ENCODE measurements around the gene DDX6.
A peak's percentile ranks its signal among the peaks of the same experiment; 100 is the strongest.
"Not testable (repeated sequence)": the region's sequence is repeated elsewhere in the genome, so short reads cannot be mapped to it uniquely, and the experiment has no call there.

The DDX6 gene

GRCh38 chr11:118827118-118827517, 36.2 kb upstream of the DDX6 start:
- no peak for ATAC-seq (ENCODE audit: low read depth)
- TF ChIP-seq, protein P1, sequence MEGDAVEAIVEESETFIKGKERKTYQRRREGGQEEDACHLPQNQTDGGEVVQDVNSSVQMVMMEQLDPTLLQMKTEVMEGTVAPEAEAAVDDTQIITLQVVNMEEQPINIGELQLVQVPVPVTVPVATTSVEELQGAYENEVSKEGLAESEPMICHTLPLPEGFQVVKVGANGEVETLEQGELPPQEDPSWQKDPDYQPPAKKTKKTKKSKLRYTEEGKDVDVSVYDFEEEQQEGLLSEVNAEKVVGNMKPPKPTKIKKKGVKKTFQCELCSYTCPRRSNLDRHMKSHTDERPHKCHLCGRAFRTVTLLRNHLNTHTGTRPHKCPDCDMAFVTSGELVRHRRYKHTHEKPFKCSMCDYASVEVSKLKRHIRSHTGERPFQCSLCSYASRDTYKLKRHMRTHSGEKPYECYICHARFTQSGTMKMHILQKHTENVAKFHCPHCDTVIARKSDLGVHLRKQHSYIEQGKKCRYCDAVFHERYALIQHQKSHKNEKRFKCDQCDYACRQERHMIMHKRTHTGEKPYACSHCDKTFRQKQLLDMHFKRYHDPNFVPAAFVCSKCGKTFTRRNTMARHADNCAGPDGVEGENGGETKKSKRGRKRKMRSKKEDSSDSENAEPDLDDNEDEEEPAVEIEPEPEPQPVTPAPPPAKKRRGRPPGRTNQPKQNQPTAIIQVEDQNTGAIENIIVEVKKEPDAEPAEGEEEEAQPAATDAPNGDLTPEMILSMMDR (IDR thresholded peaks at IDR 0.05; ENCODE audit: poor library complexity, severe bottlenecking): no peak
- H3K4me3 ChIP-seq (ENCODE audit: severe bottlenecking): no peak overlapping the region

DNA sequence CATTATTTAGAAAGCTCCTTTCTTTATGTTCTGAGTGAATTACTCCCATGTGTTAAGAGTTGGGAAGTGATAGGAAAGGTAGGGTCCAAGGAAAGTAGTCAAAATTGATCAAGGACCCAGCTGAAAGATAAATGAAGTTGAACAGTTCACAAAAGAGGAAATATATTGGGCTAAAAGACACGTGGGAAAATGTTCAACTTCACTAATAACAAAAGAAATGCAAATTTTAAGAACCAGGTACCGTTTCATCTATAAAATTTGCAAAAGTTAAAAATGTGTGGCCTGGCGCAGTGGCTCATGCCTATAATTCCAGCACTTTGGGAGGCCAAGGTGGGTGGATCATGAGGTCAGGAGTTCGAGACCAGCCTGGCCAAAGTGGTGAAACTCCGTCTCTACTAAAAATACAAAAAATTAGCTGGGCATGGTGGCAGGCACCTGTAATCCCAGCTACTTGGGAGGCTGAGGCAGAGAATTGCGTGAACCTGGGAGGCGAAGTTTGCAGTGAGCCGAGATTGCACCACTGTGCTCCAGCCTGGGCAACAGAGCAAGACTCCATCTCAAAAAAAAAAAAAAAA, 32.1 kb upstream of the DDX6 start:
- DNase-seq (ENCODE audit: low spot score); H3K9me3 ChIP-seq (ENCODE audit: severe bottlenecking); H3K27me3 ChIP-seq (ENCODE audit: insufficient read depth, poor library complexity, severe bottlenecking); H3K27ac ChIP-seq (ENCODE audit: poor library complexity, severe bottlenecking); ATAC-seq (ENCODE audit: low read depth); H3K36me3 ChIP-seq (ENCODE audit: low read depth); H3K4me3 ChIP-seq (ENCODE audit: severe bottlenecking): not testable (repeated sequence)
- H3K4me1 ChIP-seq (ENCODE audit: insufficient read depth, poor library complexity, severe bottlenecking): peaks cover 13% of the 10 kb centered on the region

More at GRCh38 chr11:118827118-118827517, 36.2 kb upstream of the DDX6 start:
- Histone ChIP-seq H3K27me3 (ENCODE audit: insufficient read depth, poor library complexity, severe bottlenecking) (no peaks in the 10 kb centered on the region), H3K27ac (ENCODE audit: poor library complexity, severe bottlenecking) (no peak overlapping the region), H3K36me3 (ENCODE audit: low read depth) (no peaks in the 10 kb centered on the region), H3K9me3 (ENCODE audit: severe bottlenecking) (no peaks in the 10 kb centered on the region), H3K4me1 (ENCODE audit: insufficient read depth, poor library complexity, severe bottlenecking) (no peaks in the 10 kb centered on the region)
- DNase-seq (ENCODE audit: low spot score): no peak

GRCh38 chr11:118820412-118821357, 29.7 kb upstream of the DDX6 start:
- no peaks in the 10 kb centered on the region for H3K9me3 ChIP-seq (ENCODE audit: severe bottlenecking)
- no peaks in the 10 kb centered on the region for H3K36me3 ChIP-seq (ENCODE audit: low read depth)
- H3K4me3 ChIP-seq (ENCODE audit: severe bottlenecking): no peak overlapping the region
- H3K4me1 ChIP-seq (ENCODE audit: insufficient read depth, poor library complexity, severe bottlenecking): peaks cover 13% of the 10 kb centered on the region
- TF ChIP-seq, protein P1 (IDR thresholded peaks at IDR 0.05; ENCODE audit: poor library complexity, severe bottlenecking): no peak
- DNase-seq (ENCODE audit: low spot score): peak; percentile 74
- H3K27me3 ChIP-seq (ENCODE audit: insufficient read depth, poor library complexity, severe bottlenecking): no peaks in the 10 kb centered on the region
- peak; percentile 79 for ATAC-seq (ENCODE audit: low read depth)
- H3K27ac ChIP-seq (ENCODE audit: poor library complexity, severe bottlenecking): peak overlapping the region; percentile 58

DNA sequence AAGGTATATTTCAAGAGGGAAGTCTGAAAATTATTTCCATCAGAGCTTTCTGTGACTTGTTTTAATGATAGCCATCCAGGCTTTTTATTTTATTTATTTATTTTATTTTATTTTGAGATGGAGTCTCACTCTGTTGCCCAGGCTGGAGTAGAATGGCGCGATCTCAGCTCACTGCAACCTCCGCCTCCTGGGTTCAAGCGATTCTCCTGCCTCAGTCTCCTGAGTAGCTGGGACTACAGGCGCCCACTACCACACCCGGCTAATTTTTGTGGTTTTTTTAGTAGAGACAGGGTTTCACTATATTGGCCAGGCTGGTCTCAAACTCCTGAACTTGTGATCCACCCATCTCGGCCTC, 29.0 kb upstream of the DDX6 start:
- ATAC-seq (ENCODE audit: low read depth); H3K9me3 ChIP-seq (ENCODE audit: severe bottlenecking); DNase-seq (ENCODE audit: low spot score); H3K4me3 ChIP-seq (ENCODE audit: severe bottlenecking); H3K36me3 ChIP-seq (ENCODE audit: low read depth); H3K27me3 ChIP-seq (ENCODE audit: insufficient read depth, poor library complexity, severe bottlenecking): not testable (repeated sequence)
- peaks cover 13% of the 10 kb centered on the region for H3K4me1 ChIP-seq (ENCODE audit: insufficient read depth, poor library complexity, severe bottlenecking)
- H3K27ac ChIP-seq (ENCODE audit: poor library complexity, severe bottlenecking): peak overlapping the region; percentile 58

DNA sequence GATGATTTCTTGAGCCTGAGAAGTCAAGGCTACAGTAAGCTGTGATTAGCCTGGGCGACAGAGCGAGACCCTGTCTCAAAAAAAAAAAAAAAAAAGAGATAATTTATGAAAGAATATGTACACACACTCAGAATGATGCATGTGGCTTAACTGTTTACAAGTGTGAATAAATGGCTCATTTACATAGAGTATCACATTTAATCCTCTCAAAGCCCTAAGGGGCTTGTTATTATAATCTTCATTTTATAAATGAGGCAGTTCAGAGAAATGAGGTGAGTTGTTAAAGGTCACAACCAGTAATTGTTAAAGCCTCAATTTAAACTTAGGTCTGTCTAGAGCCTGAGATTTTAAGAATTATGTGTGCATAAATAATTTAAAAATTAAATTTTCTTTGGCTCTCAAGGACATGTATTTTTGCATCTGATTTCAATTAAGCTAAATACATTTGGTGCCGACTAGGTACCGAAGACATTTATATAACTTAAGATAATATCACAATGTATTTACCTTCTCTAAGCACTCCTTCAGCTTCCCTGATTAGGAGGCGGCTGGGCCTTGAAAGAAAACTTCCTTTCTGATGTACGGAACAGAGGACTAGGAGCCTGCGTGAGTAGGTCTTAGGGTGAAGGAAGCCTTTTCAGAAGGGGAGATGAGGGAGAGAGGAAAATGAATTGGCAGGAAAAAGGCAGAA, 28.5 kb upstream of the DDX6 start:
- no peak overlapping the region for H3K4me3 ChIP-seq (ENCODE audit: severe bottlenecking)
- H3K27ac ChIP-seq (ENCODE audit: poor library complexity, severe bottlenecking): peak overlapping the region; percentile 58

More for the DNA sequence above, 28.5 kb upstream of the DDX6 start:
- no peaks in the 10 kb centered on the region for H3K9me3 ChIP-seq (ENCODE audit: severe bottlenecking)
- no peaks in the 10 kb centered on the region for H3K36me3 ChIP-seq (ENCODE audit: low read depth)
- no peak for DNase-seq (ENCODE audit: low spot score)
- TF ChIP-seq, protein P1 (IDR thresholded peaks at IDR 0.05; ENCODE audit: poor library complexity, severe bottlenecking): no peak
- peaks cover 13% of the 10 kb centered on the region for H3K4me1 ChIP-seq (ENCODE audit: insufficient read depth, poor library complexity, severe bottlenecking)
- no peak for ATAC-seq (ENCODE audit: low read depth)
- H3K27me3 ChIP-seq (ENCODE audit: insufficient read depth, poor library complexity, severe bottlenecking): no peaks in the 10 kb centered on the region
